ENCODE measurements around the gene IFIT2.
"Not testable (repeated sequence)": the region's sequence is repeated elsewhere in the genome, so short reads cannot be mapped to it uniquely, and the experiment has no call there.

IFIT2 gene

DNA sequence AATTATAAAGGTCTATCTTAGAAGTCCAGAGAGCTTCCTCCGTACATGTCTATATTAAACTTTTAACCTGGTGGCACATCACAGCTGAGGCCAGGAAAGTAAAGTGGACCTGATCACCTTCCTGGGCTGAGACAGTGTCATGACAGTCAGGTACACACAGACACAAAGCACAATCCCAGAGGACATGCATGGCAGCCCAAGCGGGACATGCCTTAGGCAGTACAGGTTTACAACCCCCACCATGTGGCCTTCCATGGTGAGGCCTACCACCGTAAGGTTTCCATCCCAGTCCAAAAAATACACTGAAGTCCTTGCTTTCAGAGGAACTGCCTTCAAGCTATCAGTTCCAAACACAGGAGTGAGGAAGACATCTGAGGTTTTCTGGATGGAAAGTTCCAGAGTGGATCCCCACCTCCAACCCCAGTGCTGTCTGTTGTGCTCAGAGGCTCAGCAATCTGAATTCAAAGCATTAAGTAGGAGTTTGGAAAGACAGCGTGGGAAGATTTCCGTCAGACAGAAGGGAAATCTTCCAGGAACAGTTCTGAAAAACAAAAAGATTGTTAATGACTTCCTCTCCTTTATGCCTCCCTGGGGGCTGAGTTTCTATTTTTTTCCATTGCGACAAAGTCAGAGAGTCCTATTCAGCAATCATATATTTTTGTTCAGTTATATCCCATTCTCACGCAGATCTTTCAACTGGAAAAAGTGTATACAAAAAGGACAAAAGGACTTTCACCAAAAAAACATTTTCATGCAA lies 46.0 kb downstream of the IFIT2 start:
- Histone ChIP-seq H3K9ac (no peak overlapping the region), H2AFZ (ENCODE audit: low read depth) (no peak overlapping the region), H3K4me2 (no peak overlapping the region), H4K20me1 (ENCODE audit: insufficient read depth) (no peaks in the 10 kb centered on the region), H3K27ac (no peak overlapping the region), H3K4me1 (ENCODE audit: low read depth, poor library complexity, severe bottlenecking) (peaks cover 73% of the 10 kb centered on the region), H3K36me3 (ENCODE audit: insufficient read depth) (no peaks in the 10 kb centered on the region), H3K27me3 (ENCODE audit: insufficient read depth, low read depth) (no peaks in the 10 kb centered on the region), H3K79me2 (ENCODE audit: insufficient read depth, low read depth) (no peaks in the 10 kb centered on the region), H3K4me3 (IDR thresholded peaks at IDR 0.05; ENCODE audit: insufficient read depth, low read depth, low read length) (no peak overlapping the region)
- TF ChIP-seq, protein P1, sequence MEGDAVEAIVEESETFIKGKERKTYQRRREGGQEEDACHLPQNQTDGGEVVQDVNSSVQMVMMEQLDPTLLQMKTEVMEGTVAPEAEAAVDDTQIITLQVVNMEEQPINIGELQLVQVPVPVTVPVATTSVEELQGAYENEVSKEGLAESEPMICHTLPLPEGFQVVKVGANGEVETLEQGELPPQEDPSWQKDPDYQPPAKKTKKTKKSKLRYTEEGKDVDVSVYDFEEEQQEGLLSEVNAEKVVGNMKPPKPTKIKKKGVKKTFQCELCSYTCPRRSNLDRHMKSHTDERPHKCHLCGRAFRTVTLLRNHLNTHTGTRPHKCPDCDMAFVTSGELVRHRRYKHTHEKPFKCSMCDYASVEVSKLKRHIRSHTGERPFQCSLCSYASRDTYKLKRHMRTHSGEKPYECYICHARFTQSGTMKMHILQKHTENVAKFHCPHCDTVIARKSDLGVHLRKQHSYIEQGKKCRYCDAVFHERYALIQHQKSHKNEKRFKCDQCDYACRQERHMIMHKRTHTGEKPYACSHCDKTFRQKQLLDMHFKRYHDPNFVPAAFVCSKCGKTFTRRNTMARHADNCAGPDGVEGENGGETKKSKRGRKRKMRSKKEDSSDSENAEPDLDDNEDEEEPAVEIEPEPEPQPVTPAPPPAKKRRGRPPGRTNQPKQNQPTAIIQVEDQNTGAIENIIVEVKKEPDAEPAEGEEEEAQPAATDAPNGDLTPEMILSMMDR (conservative IDR thresholded peaks at IDR 0.05; ENCODE audit: low read depth, low read length): no peak

DNA sequence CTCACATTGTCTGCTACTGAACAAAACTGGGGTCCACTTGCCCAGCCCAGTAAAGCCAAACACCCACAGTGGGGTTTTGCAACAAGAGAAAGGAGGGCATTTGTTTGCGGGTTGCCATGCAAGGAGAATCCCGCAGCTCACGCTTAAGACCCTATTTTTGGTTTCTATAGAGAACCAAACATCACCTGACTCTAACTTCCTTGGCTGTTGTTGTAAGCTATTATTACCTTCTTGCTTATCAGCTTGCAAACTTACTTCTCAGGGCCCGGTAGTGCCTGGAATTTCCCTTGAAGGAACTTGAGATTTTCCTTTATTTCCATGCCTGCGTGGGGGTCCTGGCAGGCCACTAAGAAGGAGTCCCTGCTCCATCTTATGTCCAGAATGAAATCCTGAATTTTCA lies 46.6 kb downstream of the IFIT2 start:
- peaks cover 79% of the 10 kb centered on the region for H3K4me1 ChIP-seq (ENCODE audit: low read depth, poor library complexity, severe bottlenecking)
- peak overlapping the region; percentile 95; the same call in 1 of the 2 replicates for H3K27ac ChIP-seq
- no peak overlapping the region for H3K9ac ChIP-seq
- TF ChIP-seq, protein P1 (conservative IDR thresholded peaks at IDR 0.05; ENCODE audit: low read depth, low read length): no peak
- H3K4me2 ChIP-seq: peak overlapping the region; percentile 83; the same call in 1 of the 2 replicates
- H4K20me1 ChIP-seq (ENCODE audit: insufficient read depth): no peaks in the 10 kb centered on the region
- no peaks in the 10 kb centered on the region for H3K27me3 ChIP-seq (ENCODE audit: insufficient read depth, low read depth)
- no peaks in the 10 kb centered on the region for H3K79me2 ChIP-seq (ENCODE audit: insufficient read depth, low read depth)
- no peaks in the 10 kb centered on the region for H3K36me3 ChIP-seq (ENCODE audit: insufficient read depth)
- H2AFZ ChIP-seq (ENCODE audit: low read depth): no peak overlapping the region
- H3K4me3 ChIP-seq (IDR thresholded peaks at IDR 0.05; ENCODE audit: insufficient read depth, low read depth, low read length): no peak overlapping the region

DNA sequence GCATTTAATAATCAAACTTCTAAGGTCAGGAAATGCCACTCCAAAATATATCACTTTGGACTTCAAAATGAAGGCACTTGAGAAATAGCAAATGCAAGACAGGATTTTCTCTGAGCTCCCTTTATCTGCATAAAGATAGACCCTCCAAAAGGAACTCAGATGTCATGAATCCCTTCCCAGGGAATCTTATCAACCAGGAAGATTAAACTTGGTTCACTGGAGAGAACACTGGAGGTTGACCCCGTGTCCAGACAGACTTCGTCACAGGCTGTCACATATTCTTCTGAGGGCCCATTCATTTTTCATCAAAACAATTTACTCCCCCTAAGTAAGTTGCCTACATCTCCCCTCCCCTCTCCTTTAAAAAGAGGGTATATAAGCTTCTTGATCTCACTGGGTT lies 47.1 kb downstream of the IFIT2 start:
- no peaks in the 10 kb centered on the region for H3K79me2 ChIP-seq (ENCODE audit: insufficient read depth, low read depth)
- no peaks in the 10 kb centered on the region for H3K36me3 ChIP-seq (ENCODE audit: insufficient read depth)
- no peak overlapping the region for H2AFZ ChIP-seq (ENCODE audit: low read depth)
- TF ChIP-seq, protein P1 (conservative IDR thresholded peaks at IDR 0.05; ENCODE audit: low read depth, low read length): no peak
- H3K27ac ChIP-seq: peak overlapping the region; percentile 95; the same call in 1 of the 2 replicates
- H3K9ac ChIP-seq: no peak overlapping the region
- no peaks in the 10 kb centered on the region for H3K27me3 ChIP-seq (ENCODE audit: insufficient read depth, low read depth)
- H3K4me1 ChIP-seq (ENCODE audit: low read depth, poor library complexity, severe bottlenecking): peaks cover 83% of the 10 kb centered on the region
- H3K4me3 ChIP-seq (IDR thresholded peaks at IDR 0.05; ENCODE audit: insufficient read depth, low read depth, low read length): no peak overlapping the region
- H3K4me2 ChIP-seq: peak overlapping the region; percentile 83
- no peaks in the 10 kb centered on the region for H4K20me1 ChIP-seq (ENCODE audit: insufficient read depth)

DNA sequence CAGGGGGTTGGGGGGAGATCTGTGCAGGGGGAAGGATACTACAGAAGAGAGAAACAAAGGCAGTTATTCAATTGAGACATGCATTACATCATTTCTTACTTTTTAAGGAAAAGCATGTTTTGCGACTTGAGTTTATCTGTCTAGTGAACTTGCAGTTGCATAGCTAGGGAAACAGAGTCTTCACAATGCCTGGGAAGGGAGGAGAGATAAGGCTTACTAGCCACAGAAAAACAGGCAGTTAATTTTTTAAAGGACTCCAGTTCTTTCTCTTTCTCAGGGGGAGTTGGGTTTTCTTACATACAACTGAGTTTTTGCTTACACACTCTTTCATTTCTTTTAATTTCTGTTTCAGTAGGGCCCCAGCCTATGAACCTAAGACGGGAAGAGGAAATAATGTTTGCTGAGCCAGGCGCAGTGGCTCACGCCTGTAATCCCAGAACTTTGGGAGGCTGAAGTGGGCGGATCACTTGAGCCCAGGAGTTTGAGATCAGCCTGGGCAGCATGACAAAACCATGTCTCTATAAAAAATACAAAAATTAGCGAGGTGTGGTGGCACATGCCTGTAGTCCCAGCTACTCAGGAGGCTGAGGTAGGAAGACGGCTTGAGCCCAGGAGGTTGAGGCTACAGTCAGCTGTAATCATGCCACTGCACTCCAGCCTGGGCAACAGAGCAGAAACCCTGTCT lies 48.9 kb downstream of the IFIT2 start:
- peaks cover 92% of the 10 kb centered on the region for H3K4me1 ChIP-seq (ENCODE audit: low read depth, poor library complexity, severe bottlenecking)

DNA sequence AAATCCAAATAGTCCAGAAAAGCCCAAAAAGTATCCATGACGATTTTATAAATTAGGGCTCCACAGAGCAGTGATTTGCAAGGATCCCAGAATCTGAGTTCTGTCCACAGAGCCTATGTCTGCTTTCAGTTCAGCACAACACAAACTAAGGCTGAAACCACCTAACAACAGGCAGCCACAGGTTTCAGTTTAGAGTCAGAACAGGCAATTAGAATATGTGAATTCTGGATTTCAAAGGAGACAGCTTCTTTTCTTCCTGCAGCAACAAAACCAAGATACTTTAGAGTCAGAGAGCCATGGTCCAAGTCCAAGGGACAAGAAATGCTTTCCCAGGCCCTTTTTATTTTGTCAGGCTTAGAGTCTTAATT lies 49.5 kb downstream of the IFIT2 start:
- peaks cover 90% of the 10 kb centered on the region for H3K4me1 ChIP-seq (ENCODE audit: low read depth, poor library complexity, severe bottlenecking)
- peak overlapping the region; percentile 5; the same call in 1 of the 2 replicates for H2AFZ ChIP-seq (ENCODE audit: low read depth)
- peak overlapping the region; percentile 83 for H3K4me2 ChIP-seq
- no peaks in the 10 kb centered on the region for H4K20me1 ChIP-seq (ENCODE audit: insufficient read depth)
- no peaks in the 10 kb centered on the region for H3K27me3 ChIP-seq (ENCODE audit: insufficient read depth, low read depth)
- TF ChIP-seq, protein P1 (conservative IDR thresholded peaks at IDR 0.05; ENCODE audit: low read depth, low read length): no peak
- no peaks in the 10 kb centered on the region for H3K36me3 ChIP-seq (ENCODE audit: insufficient read depth)
- H3K4me3 ChIP-seq (IDR thresholded peaks at IDR 0.05; ENCODE audit: insufficient read depth, low read depth, low read length): no peak overlapping the region
- no peaks in the 10 kb centered on the region for H3K79me2 ChIP-seq (ENCODE audit: insufficient read depth, low read depth)
- H3K27ac ChIP-seq: peak overlapping the region; percentile 95
- peak overlapping the region; percentile 68 for H3K9ac ChIP-seq

More for the DNA sequence above, 48.9 kb downstream of the IFIT2 start:
- not testable (repeated sequence) for H3K36me3 ChIP-seq (ENCODE audit: insufficient read depth); H4K20me1 ChIP-seq (ENCODE audit: insufficient read depth); H3K27me3 ChIP-seq (ENCODE audit: insufficient read depth, low read depth); H3K4me3 ChIP-seq (IDR thresholded peaks at IDR 0.05; ENCODE audit: insufficient read depth, low read depth, low read length); H3K79me2 ChIP-seq (ENCODE audit: insufficient read depth, low read depth)
- peak overlapping the region; percentile 5 for H2AFZ ChIP-seq (ENCODE audit: low read depth)
- H3K9ac ChIP-seq: peak overlapping the region; percentile 68
- H3K4me2 ChIP-seq: peak overlapping the region; percentile 83
- H3K27ac ChIP-seq: peak overlapping the region; percentile 95
